Endodermal cell (in vitro differentiated cells): ENCODE data around the gene RRP9. TPM values are rescaled to one million over a fixed set of nuclear protein-coding genes. Genes with fewer than 3 reads are reported as not detected.
"Not testable (repeated sequence)": the region's sequence is repeated elsewhere in the genome, so short reads cannot be mapped to it uniquely, and the experiment has no call there.

Experiments
- DNase-seq: peaks from one replicate; pipeline ENCODE4 v3.0.0-alpha.2; 2017
- H3K27ac ChIP-seq: 2 replicates; pipeline ENCODE4 v1.5.1; 2013; ENCODE audit warnings: mild to moderate bottlenecking, low read depth, low read length, moderate library complexity
- H3K27me3 ChIP-seq: 2 replicates; pipeline ENCODE4 v1.6.1; 2013; ENCODE audit warnings: mild to moderate bottlenecking, low read length, moderate library complexity; ENCODE audit not compliant: insufficient read depth, control insufficient read depth, poor library complexity, severe bottlenecking
- H3K36me3 ChIP-seq: 2 replicates; pipeline ENCODE4 v1.7.0; 2013; ENCODE audit warnings: mild to moderate bottlenecking, low read length, moderate library complexity; ENCODE audit not compliant: control insufficient read depth, insufficient read depth
- H3K4me1 ChIP-seq: one replicate; pipeline ENCODE4 v1.7.0; 2013; ENCODE audit warnings: low read length; ENCODE audit not compliant: control insufficient read depth, insufficient read depth
- H3K4me3 ChIP-seq: 2 replicates; pipeline ENCODE4 v1.5.1; 2013; ENCODE audit warnings: mild to moderate bottlenecking, low read length, moderate library complexity
- H3K9ac ChIP-seq: 2 replicates; pipeline ENCODE4 v1.6.1; 2013; ENCODE audit warnings: mild to moderate bottlenecking, low read length, moderate library complexity; ENCODE audit not compliant: poor library complexity, severe bottlenecking; ENCODE audit errors: extremely low read depth
- H3K9me3 ChIP-seq: 2 replicates; pipeline ENCODE4 v1.6.1; 2013; ENCODE audit warnings: mild to moderate bottlenecking, low read length, moderate library complexity; ENCODE audit not compliant: control insufficient read depth
- H3K27ac Mint-ChIP-seq: 2 replicates; pipeline ENCODE4 v1.8.0; 2020; ENCODE audit warnings: mixed read lengths
- H3K27me3 Mint-ChIP-seq: 2 replicates; pipeline ENCODE4 v1.8.0; 2021; ENCODE audit warnings: mild to moderate bottlenecking, mixed read lengths; ENCODE audit not compliant: insufficient read depth
- H3K36me3 Mint-ChIP-seq: 2 replicates; pipeline ENCODE4 v1.8.0; 2020; ENCODE audit warnings: low read depth, mixed read lengths
- H3K4me1 Mint-ChIP-seq: 2 replicates; pipeline ENCODE4 v1.8.0; 2020; ENCODE audit warnings: mixed read lengths
- H3K4me3 Mint-ChIP-seq: 2 replicates; pipeline ENCODE4 v1.8.0; 2020; ENCODE audit warnings: mild to moderate bottlenecking, moderate library complexity, mixed read lengths
- H3K9me3 Mint-ChIP-seq: 2 replicates; pipeline ENCODE4 v1.8.0; 2020; ENCODE audit warnings: mild to moderate bottlenecking, mixed read lengths
- WGBS, 2 experiments: methylation state at CpG; one replicate each; pipeline versions ENCODE4 v1.1.5 to v1.1.7; 2013; ENCODE audit warnings: missing lambda C conversion rate in 2 of 2, mixed read lengths in 1 of 2; ENCODE audit not compliant: insufficient coverage in 1 of 2, insufficient read length in 1 of 2; 5-methylcytosine and 5-hydroxymethylcytosine counted together
- total RNA-seq, 2 donors: library from RNA; stranded (reverse); fragmentation: NEBNext Ultra II Directional in 1 of 2; extraction: Animal tissue kit (Norgen Biotek cat#: 25700) in 1 of 2; gene quantifications; 2 replicates in 1 of 2; 3 replicates in 1 of 2; pipeline ENCODE4 v1.2.1, GENCODE V29; 2021
- TF ChIP-seq, protein P1 (sequence below): fragments of 200-600 bp; sonication (generic); conservative IDR thresholded peaks from 2 replicates; pipeline ENCODE4 v1.5.0; 2021; ENCODE audit warnings: antibody characterized with exemption, mild to moderate bottlenecking

The RRP9 gene
- total RNA-seq, 2 donors from 2014 or later = 38.6 to 89.3 TPM

DNA sequence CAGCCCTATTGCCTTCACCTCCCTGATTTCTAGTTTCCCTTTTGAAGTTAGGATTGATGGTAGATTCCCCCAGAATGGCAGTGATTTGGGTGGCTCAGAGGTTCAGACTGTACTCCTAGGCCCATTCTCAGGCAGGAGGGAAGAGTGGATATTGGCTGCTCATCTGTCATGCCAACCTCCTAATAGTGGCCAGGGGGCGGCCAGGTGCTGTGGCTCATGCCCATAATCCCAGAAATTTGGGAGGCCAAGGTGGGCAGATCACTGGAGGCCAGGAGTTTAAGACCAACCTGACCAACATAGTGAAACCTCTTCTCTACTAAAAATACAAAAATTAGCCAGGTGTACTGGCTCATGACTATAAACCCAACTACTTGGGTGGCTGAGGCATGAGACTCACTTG is 11.3 kb downstream of the RRP9 start:
- no peak overlapping the region for H3K4me3 Mint-ChIP-seq
- no peak overlapping the region for H3K27ac Mint-ChIP-seq
- no peak overlapping the region for H3K27ac ChIP-seq
- WGBS, 2 experiments = 86 to 89% methylated on average over 1 of the region's 1 CpG
- no peaks in the 10 kb centered on the region for H3K27me3 ChIP-seq
- TF ChIP-seq, protein P1, sequence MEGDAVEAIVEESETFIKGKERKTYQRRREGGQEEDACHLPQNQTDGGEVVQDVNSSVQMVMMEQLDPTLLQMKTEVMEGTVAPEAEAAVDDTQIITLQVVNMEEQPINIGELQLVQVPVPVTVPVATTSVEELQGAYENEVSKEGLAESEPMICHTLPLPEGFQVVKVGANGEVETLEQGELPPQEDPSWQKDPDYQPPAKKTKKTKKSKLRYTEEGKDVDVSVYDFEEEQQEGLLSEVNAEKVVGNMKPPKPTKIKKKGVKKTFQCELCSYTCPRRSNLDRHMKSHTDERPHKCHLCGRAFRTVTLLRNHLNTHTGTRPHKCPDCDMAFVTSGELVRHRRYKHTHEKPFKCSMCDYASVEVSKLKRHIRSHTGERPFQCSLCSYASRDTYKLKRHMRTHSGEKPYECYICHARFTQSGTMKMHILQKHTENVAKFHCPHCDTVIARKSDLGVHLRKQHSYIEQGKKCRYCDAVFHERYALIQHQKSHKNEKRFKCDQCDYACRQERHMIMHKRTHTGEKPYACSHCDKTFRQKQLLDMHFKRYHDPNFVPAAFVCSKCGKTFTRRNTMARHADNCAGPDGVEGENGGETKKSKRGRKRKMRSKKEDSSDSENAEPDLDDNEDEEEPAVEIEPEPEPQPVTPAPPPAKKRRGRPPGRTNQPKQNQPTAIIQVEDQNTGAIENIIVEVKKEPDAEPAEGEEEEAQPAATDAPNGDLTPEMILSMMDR = no peak
- no peaks in the 10 kb centered on the region for H3K4me1 Mint-ChIP-seq
- no peaks in the 10 kb centered on the region for H3K27me3 Mint-ChIP-seq
- no peaks in the 10 kb centered on the region for H3K4me1 ChIP-seq
- H3K9me3 ChIP-seq = no peaks in the 10 kb centered on the region
- H3K4me3 ChIP-seq = no peak overlapping the region
- peaks cover 50% of the 10 kb centered on the region for H3K36me3 ChIP-seq
- no peak overlapping the region for H3K9ac ChIP-seq
- DNase-seq = no peak
- no peaks in the 10 kb centered on the region for H3K9me3 Mint-ChIP-seq
- peaks cover 45% of the 10 kb centered on the region for H3K36me3 Mint-ChIP-seq

- Histone ChIP-seq H3K27ac (no peak overlapping the region), H3K9ac (no peak overlapping the region), H3K9me3 (no peaks in the 10 kb centered on the region), H3K4me3 (no peak overlapping the region), H3K4me1 (no peaks in the 10 kb centered on the region), H3K27me3 (no peaks in the 10 kb centered on the region), H3K36me3 (peaks cover 41% of the 10 kb centered on the region)
- TF ChIP-seq, protein P1 = no peak
- Mint-ChIP-seq H3K4me3 (no peak overlapping the region), H3K27ac (no peak overlapping the region), H3K36me3 (peaks cover 35% of the 10 kb centered on the region), H3K27me3 (no peaks in the 10 kb centered on the region), H3K4me1 (no peaks in the 10 kb centered on the region), H3K9me3 (no peaks in the 10 kb centered on the region)
- DNase-seq = peak; percentile 80
- 87 to 92% methylated on average over 4 to 5 of the region's 5 CpGs for WGBS, 2 experiments
Observed at GRCh38 chr3:51929420-51930003, 12.2 kb downstream of the RRP9 start.

- H3K4me3 Mint-ChIP-seq = not testable (repeated sequence)
- 93 to 100% methylated on average over 2 to 3 of the region's 3 CpGs for WGBS, 2 experiments
Observed at GRCh38 chr3:51928981-51929380, 12.7 kb downstream of the RRP9 start.

GRCh38 chr3:51928438-51928837 is 13.3 kb downstream of the RRP9 start:
- DNase-seq = no peak
- Mint-ChIP-seq H3K4me1 (no peaks in the 10 kb centered on the region), H3K27ac (no peak overlapping the region), H3K27me3 (no peaks in the 10 kb centered on the region), H3K36me3 (peaks cover 25% of the 10 kb centered on the region), H3K4me3 (no peak overlapping the region), H3K9me3 (no peaks in the 10 kb centered on the region)
- H3K27ac ChIP-seq = no peak overlapping the region
- WGBS, 2 experiments = 92 to 94% methylated on average over 6 to 7 of the region's 7 CpGs
- peaks cover 30% of the 10 kb centered on the region for H3K36me3 ChIP-seq
- H3K4me3 ChIP-seq = no peak overlapping the region
- no peaks in the 10 kb centered on the region for H3K27me3 ChIP-seq
- H3K9me3 ChIP-seq = no peaks in the 10 kb centered on the region
- H3K9ac ChIP-seq = no peak overlapping the region
- TF ChIP-seq, protein P1 = no peak
- no peaks in the 10 kb centered on the region for H3K4me1 ChIP-seq

More at GRCh38 chr3:51928981-51929380, 12.7 kb downstream of the RRP9 start:
- not testable (repeated sequence) for H3K27ac Mint-ChIP-seq, H3K27ac ChIP-seq, DNase-seq, H3K4me1 Mint-ChIP-seq, H3K9me3 Mint-ChIP-seq, H3K27me3 ChIP-seq, H3K4me3 ChIP-seq, H3K9ac ChIP-seq, H3K9me3 ChIP-seq, H3K27me3 Mint-ChIP-seq, H3K4me1 ChIP-seq
- peaks cover 30% of the 10 kb centered on the region for H3K36me3 Mint-ChIP-seq
- H3K36me3 ChIP-seq = peaks cover 35% of the 10 kb centered on the region
